ENCODE measurements around the gene ZNF609. TPM values are rescaled to one million over a fixed set of nuclear protein-coding genes. Genes with fewer than 3 reads are reported as not detected.

The ZNF609 gene
- total and polyA plus RNA-seq, 2 of the 13 experiments (the other 11 are each of a cell fraction or from before 2014, with no cell fraction given): 8.9 to 9.9 TPM

- TF ChIP-seq AHDC1 (CRISPR knock-in tag; IDR thresholded peaks at IDR 0.05; ENCODE audit: borderline replicate concordance) (peak; percentile 27; the same call in 1 of the 2 replicates), ISL2 (CRISPR knock-in tag; IDR thresholded peaks at IDR 0.05) (peak; percentile 38; the same call in 1 of the 2 replicates), USF2 (IDR thresholded peaks at IDR 0.05; ENCODE audit: low read depth, low read length) (0 out of 2 replicates have a peak, but pooled peaks have one; percentile 3), USF2 (CRISPR knock-in tag; IDR thresholded peaks at IDR 0.05; ENCODE audit: borderline replicate concordance) (no peak), ETV5 (CRISPR knock-in tag; IDR thresholded peaks at IDR 0.05; ENCODE audit: borderline replicate concordance) (peak; percentile 59; the same call in 1 of the 2 replicates), RXRB (CRISPR knock-in tag; IDR thresholded peaks at IDR 0.05; ENCODE audit: borderline replicate concordance) (peak; percentile 71; the same call in 1 of the 2 replicates), TARDBP (CRISPR knock-in tag; IDR thresholded peaks at IDR 0.05) (peak; percentile 64; the same call in 1 of the 2 replicates), HDAC6 (IDR thresholded peaks at IDR 0.05; ENCODE audit: low read depth, low read length) (no peak), MXD4 (CRISPR knock-in tag; IDR thresholded peaks at IDR 0.05) (0 out of 2 replicates have a peak, but pooled peaks have one; percentile 46), CEBPG (CRISPR knock-in tag; IDR thresholded peaks at IDR 0.05) (peak; percentile 68), TFAP4 (IDR thresholded peaks at IDR 0.05; ENCODE audit: borderline replicate concordance, low read depth) (peak; percentile 99), ZNF331 (CRISPR knock-in tag; IDR thresholded peaks at IDR 0.05) (peak; percentile 32; the same call in 1 of the 2 replicates), NCOR1 (IDR thresholded peaks at IDR 0.05; ENCODE audit: borderline replicate concordance, low read length) (peak; percentile 71; the same call in 1 of the 2 replicates), THAP11 (CRISPR knock-in tag; IDR thresholded peaks at IDR 0.05) (0 out of 2 replicates have a peak, but pooled peaks have one; percentile 66), ARID5B (CRISPR knock-in tag; IDR thresholded peaks at IDR 0.05) (peak; percentile 89), AKAP8 (CRISPR knock-in tag; IDR thresholded peaks at IDR 0.05) (no peak), HIVEP1 (CRISPR knock-in tag; IDR thresholded peaks at IDR 0.05) (no peak), ZNF792 (CRISPR knock-in tag; IDR thresholded peaks at IDR 0.05) (0 out of 2 replicates have a peak, but pooled peaks have one; percentile 30), KLF6 (CRISPR knock-in tag; IDR thresholded peaks at IDR 0.05) (no peak)
Measured at GRCh38 chr15:64642875-64643274, 182.5 kb downstream of the ZNF609 start (continued).
